ENCODE results near the gene LAMTOR4.

Gene LAMTOR4

DNA sequence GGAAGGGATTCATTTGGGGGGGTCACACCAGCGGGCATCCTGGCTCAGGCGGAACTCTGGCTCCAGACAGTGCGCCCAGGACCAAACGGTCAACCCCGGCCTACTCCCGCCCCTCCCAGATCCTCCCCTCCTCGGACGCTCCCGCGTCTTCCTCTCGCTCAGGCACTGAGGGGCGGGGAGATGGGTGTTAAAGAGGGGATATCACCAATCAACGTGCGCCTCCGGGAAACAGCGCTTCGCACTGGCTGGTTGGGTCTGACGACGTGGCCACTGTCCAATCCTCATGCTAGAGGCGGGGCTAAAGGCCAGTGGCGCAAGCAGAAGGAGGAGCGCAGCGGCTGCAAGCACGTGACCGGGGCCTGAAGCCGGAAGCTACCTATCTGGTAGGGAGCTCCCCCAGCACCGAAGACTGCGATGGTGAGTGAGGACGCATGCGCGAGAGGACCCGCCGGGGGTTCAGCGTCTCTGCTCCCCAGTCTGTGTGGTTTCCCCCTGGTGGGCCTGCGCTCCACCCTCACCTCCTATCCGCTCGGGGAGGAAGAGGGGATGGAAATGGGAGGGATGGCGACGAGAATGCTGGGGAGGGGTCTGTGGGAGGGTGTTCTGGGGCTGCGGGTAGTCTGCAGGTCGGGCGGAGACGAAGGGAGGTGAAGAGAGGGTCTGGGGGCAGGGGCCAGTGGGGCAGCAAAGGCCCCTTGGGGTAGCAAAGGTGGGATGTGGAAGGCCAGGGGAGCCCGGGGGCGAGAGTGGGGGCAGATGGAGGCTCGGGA, at the start of gene LAMTOR4:
Gene LAMTOR4, plus strand, starts transcription at position 360 of the 770 bp plus-strand sequence. Its CDS starts 55 bp downstream, at position 415.
- DNase-seq (ENCODE audit: low read depth, low spot score), result peak; percentile 99

DNA sequence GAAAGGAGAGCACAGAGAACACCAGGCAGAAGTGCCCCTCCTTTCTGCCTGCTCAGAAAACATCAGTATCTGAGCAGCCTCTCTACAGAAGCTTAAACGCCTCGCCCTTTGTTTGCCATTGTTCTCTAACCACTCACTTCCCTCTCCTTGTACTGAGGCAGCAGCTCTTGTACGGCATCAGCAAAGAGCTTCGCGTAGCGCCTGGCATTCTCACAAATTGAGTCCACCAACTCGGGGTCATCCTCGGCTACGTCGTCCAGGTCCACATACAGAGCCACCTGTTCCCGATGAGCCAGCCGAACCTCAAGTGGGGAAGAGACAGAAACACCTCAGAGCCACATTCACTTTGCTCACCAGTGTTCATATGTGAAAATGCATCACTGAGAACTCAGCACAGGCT, 49.3 kb upstream of the LAMTOR4 start:
- no peak for DNase-seq (ENCODE audit: low read depth, low spot score)

DNA sequence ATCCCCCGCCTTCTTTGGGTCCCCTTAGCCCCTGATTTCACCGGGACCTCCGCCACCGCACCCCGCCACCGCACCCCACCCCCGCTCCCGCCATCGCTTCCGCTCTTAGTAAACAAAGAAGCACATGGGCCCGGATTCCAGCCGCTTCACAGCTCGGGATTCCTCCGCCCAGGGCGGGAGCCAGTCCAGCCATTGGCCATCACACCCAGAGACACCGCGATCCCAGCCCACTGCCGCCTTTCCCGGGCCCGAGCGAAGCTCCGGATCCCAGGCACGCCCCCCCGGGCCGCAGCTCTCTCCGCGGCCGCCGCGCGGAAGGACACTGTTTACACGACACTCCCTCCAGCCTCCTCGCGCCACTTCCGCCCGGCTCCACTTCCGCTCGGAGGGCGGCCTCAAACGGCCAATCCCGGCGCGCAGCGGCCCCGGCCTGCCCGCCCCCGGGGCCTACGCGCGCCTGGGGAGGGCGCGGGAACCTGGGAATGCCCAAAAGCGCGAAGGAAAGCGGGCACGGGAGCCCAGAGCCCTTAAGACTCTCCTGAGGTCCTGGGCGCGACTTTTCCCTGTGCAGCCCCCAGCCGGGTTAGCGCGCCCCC, 48.2 kb upstream of the LAMTOR4 start:
- no peak for DNase-seq (ENCODE audit: low read depth, low spot score)

DNA sequence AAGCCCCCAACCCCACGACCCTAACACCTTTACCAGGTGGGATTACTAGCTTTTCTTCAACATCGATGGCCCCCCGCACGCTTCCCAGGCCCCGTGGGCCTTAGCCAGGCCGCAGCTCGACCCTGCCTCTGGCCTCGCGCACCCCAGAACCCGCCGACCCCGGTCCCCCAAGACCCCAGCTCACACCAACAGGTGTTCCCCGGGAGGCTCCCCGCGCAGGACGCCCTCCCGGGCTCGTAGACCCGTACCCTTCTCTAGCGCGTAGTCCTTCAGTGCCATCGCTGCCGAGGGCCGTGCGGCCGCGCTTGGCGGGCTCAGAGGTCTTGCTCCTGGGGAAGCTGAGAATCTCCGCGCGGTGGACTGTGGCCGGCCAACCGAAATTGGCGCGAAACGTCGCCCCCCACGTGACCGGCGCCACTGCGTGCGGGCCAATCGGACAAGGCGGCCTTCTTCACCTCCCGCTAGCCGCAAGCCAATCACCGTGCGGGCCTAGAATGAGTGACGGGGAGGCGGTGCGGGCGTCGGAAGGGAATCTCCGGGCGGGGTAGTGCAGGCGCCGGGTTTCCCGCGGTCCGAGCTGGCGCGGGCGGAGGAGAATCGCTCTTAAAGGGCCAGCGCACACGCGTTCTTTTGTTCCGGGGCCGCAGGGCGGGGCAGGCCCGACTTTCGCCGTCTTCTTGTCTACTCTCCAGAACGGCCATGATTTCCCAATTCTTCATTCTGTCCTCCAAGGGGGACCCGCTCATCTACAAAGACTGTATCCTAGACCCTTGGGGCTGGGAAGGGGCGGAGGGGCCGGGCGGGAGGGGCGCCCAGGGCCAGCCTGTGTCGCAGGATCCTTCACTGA, 47.5 kb upstream of the LAMTOR4 start, which contains the start of the genes AP4M1 and MCM7:
Gene AP4M1, plus strand, starts transcription at position 628 of the 847 bp plus-strand sequence. Its CDS starts 72 bp downstream, at position 700.
Gene MCM7, minus strand, starts transcription at position 382 of the 847 bp plus-strand sequence. Its CDS starts 103 bp downstream, at position 279.
- peak; percentile 84 for DNase-seq (ENCODE audit: low read depth, low spot score)

DNA sequence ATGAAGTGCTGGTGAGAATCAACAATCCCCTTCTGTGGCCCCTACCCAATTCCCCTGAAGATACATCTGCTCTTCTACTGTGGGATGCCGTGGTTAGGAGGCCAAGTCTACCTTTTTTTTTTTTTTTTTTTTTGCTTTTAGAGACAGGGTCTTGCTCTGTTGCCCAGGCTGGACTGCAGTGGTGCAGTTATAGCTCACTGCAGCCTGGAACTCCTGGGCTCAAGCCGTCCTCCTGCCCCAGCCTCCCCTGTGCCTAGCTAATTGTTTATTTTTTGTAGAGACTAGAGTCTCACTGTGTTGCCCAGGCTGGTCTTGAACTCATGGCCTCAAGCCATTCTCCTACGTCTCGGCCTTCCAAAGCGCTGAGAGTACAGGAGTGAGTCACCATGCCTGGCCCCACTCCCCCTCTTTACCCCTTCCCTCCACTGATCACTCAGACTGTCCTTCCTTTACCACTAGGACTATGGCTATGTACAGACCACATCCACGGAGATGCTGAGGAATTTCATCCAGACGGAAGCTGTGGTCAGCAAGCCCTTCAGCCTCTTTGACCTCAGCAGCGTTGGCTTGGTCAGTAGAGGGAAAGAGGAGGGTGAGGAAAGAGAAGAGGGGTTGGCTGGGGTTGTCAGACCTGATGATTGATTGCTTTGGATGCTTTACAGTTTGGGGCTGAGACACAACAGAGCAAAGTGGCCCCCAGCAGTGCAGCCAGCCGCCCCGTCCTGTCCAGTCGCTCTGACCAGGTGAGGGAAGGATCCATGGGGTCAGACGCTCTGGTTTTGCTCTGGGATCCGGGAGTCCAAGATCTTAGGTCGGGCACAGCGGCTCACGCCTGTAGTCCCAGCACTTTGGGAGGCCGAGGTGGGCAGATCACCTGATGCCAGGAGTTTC, 45.5 kb upstream of the LAMTOR4 start:
- no peak for DNase-seq (ENCODE audit: low read depth, low spot score)

DNA sequence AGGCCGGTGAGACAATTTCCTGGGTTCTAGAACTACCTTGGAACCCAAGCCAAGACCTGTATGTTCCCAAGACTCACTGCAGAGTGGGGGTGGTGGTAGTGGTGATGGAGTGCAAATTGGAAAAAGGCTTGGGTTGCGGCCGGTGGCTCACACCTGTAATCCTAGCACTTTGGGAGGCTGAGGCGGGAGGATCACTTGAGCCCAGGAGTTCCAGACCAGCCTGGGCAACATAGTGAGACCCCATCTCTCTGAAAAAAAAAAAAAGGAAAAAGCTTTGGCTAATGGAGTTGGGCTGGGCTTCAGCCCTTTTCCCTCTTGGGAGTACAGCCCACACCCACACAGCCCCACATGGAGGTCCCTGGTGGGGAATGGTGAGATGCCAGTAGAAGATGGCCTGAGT, 43.2 kb upstream of the LAMTOR4 start:
- DNase-seq (ENCODE audit: low read depth, low spot score), result no peak

DNA sequence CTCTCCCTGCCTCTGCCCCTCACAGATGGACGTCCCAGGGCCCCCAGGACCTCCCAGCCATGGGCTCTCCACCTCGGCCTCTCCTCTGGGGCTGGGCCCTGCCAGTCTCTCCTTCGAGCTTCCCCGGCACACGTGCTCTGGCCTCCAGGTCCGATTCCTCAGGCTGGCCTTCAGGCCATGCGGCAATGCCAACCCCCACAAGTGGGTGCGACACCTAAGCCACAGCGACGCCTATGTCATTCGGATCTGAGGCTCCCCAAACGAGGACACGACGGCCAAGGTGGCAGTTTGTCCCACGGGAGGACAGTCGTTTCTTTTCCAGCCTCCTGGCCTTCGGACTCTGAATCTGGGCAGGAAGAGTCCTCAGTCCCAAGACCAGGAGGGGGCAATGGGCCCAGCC, 42.1 kb upstream of the LAMTOR4 start:
- DNase-seq (ENCODE audit: low read depth, low spot score), result no peak

DNA sequence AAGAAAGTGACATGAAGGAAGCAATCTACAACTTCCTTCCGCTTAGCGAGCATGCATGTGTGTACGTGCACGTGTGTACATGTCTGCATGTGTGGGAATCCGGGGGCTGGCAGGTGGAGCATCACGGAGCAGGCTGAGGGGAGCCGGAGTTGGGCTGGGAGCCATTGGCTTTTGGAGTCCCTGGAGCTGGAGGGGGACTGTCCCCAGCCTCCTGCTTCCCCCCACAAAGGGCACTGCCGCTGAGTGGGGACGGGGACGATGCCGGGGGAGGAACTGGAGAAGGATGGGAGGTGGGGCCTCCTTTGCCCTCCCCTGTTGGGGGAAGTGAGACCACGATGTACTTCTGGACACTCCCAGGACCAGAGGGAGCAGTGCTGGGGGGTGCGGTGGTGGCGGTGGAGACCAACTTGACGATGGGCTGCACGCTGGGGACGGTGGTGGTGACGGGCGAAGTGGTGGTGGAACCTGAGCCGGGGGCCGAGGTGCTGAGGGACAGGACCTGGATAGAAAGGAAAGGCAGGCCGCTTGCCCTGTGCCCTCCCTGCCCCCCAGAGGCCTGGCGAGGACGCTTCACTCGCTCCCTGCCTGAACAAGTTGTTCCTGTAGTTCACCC, 41.5 kb upstream of the LAMTOR4 start:
- DNase-seq (ENCODE audit: low read depth, low spot score), result no peak

DNA sequence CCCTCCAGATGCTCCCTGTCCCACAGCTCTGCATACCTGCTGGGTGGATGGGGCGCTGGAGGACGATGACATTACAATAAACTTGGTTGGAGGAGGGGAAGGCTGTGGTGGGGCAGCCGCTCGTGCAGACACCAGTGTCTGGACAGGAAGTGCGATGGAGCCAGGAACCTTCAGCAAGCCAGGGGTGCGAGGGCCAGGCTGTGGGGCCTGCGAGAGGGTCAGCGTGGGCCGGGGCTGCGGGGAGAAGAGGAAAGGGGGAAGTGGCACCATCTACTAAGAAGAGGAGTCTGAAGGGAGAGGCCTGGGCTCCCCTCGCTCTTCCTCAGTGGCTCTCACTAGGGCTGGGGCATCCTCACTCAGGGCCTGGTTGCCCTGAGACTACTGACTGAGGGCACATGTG, 40.8 kb upstream of the LAMTOR4 start:
- no peak for DNase-seq (ENCODE audit: low read depth, low spot score)

DNA sequence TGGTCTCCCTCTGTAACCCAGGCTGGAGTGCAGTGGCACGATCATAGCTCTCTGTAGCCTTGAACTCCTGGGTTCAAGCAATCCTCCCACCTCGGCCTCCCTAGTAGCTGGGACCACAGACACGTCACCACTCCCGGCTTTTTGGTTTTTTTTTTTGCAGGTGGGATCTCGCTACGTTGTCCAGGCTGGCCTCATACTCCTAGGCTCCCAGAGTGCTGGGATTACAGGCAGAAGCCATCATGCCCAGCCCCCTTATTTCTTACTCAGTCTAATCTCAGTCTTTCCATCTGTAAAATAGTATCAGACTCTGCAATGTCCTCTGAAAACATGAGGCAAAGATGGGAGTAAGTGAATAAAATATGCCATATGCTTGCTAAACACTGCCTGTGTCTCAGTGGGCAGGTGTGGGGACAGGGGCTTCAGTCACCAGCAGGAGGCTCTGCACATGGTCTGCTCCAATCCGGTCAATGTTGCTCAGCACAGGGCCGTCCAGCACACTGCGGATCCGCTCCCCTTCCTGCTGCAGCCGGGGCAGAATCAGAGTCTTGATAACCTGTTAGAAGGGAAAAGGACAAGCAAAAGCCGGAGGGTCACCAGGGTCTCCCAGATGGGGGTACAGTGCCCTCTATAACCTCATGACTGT, 39.1 kb upstream of the LAMTOR4 start:
- DNase-seq (ENCODE audit: low read depth, low spot score), result no peak

DNA sequence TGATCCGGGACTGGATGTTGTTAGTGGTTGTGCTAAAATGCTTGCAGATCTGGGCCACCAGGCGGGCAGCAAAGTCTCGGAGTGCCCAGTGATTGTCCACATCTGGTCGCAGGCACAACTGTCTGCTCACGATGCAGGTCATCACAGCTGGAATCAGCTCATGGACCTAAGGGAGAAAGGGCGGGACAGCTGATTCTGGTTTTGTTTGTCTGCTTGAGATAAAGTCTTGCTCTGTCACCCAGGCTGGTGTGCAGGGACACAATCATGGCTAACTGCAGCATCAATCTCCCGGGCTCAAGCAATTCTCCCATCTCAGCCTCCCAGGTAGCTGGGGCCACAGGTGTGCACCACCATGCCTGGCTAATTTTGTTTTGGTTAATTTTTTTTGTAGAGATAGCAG, 37.6 kb upstream of the LAMTOR4 start:
- no peak for DNase-seq (ENCODE audit: low read depth, low spot score)

DNA sequence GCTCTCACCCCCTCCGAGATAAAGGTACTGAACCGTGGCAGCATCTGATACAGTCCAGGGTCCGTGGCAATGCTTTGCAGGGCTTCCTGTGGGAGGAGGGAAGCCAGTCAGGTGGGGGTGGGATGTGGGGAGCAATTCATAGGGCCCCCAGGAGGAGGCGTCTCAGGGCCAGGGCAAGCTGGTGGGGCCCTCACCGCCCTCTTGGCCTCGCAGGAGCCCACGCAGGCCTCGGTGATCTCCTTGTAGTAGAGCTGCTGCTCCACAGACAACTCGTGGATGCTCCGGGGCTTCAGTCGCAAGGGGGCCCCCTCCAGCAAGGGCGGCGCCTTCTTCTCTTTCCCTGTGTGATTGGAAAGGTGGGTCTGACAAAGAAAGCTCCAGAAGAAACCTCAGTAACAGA, 36.8 kb upstream of the LAMTOR4 start:
- no peak for DNase-seq (ENCODE audit: low read depth, low spot score)

DNA sequence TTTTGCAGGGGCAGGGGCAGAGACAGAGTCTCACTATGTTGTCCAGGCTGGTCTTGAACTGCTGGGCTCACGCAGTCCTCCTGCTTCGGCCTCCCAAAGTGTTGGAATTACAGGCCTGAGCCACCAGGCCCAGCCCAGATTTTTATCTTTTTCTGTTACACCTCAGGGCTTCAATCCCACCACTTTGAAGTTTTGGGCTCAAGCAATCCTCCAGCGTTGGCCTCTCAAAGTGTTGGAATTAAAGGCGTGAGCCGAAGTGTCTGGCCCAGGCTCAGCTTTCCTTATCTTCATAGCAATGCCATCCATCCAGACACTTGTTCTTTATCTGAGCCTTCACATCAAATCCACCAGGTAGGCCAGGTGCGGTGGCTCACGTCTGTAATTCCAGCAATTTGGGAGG, 33.7 kb upstream of the LAMTOR4 start:
- DNase-seq (ENCODE audit: low read depth, low spot score), result no peak

DNA sequence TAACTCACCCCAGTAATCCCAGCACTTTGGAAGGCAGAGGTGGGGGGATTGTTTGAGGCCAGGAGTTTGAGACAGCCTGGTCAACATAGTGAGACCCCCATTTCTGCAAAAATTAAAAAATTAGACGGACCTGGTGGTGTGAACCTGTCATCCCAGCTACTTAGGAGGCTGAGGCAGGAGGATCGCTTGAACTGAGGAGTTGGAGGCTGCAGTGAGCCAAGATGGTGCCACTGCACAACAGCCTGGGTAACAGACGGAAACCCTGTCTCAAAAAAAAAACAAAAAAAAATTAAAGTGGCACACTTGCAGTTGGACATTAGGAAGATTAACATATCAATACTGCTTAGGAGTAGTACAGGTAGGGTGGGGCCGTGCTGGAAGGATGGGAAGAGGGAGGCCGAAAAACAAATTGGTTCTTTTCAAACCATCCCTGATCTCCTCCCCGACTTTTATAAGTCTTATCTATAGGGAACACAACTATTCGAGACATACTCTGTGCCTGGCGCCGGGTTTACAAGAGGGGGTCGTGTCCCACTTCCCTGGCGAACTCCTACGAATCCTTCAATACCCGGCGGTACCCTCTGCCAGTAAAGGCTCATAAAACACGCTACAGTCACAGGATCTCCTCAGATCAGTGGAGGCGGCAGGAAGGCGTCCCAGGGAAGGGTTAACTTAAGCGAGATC, 30.2 kb upstream of the LAMTOR4 start:
- no peak for DNase-seq (ENCODE audit: low read depth, low spot score)

DNA sequence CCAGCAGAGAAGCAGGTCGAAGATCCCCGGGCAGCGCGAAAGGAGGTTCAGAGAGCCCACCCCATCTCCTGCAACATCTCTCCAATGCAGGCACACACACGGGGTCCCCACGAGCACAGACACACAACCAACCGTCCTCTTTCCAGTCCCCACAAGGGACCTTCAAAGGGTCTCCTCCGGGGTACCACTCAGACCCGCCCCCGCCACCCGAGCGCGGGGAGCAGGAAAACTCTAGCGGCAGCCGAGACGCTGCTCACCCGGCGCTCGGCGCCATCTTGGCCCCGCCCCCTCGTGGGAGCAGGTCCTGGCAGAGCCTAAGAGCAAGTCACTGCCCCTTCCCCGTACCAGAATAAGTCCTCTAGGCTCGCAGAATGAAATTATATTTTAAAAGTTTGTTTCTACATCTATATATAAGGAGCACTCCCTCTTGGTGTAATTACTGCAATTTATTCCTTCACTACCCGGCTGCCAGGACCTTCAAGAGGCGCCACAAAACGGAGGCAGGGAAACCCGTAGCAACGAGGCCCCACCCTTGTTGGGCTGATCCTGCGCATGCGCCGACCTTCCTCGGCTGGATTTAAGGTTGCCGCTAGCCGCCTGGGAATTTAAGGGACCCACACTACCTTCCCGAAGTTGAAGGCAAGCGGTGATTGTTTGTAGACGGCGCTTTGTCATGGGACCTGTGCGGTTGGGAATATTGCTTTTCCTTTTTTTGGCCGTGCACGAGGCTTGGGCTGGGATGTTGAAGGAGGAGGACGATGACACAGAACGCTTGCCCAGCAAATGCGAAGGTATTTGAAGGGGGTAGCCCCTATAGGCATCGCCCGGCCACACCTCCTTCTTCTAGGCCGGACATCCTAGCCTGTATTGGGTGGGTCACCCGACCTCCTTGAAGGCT, 29.4 kb upstream of the LAMTOR4 start, which contains the start of the genes CNPY4 and TAF6:
Gene CNPY4, plus strand, starts transcription at position 563 of the 898 bp plus-strand sequence. Its CDS starts 111 bp downstream, at position 674.
Gene TAF6, minus strand, starts transcription at position 287 of the 898 bp plus-strand sequence. CDS start 5,149 bp downstream, outside the sequence.
- DNase-seq (ENCODE audit: low read depth, low spot score), result no peak

DNA sequence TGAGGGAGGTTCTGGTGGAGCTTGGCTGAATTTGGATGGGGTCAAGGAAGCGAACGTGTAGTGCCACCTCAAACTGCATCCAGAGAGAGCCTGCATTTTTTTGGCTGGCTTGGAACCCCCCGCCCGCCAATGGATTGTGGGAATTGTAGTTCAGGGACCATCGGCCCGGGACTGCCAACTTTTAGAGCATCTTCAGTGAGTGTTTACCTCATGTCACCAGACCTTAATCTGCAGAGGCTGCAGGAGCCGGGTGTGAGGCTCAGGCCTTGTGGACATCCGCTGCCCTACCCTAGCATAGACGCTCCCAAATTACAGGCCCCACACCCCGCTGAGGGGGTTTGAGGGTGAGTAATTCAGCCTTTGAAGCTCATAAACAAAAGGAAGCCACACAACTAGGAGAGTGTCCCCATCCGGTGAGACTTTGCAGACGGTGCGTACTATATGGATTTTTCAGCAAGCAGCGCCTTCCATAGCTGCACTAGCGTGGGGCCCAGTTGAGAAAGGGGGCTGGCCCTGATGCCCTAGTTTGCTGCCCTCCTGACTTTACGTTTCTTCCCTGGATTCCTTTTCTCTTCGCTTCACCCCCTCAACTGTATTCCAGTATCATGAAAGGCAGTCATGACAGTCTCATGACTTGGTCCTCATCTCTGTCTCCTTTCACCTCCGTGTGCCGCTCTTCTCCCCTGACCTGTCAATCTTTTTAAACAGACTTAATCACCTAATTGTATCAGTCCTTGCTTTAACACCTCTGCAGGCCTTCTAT, 28.6 kb upstream of the LAMTOR4 start:
- DNase-seq (ENCODE audit: low read depth, low spot score), result no peak

DNA sequence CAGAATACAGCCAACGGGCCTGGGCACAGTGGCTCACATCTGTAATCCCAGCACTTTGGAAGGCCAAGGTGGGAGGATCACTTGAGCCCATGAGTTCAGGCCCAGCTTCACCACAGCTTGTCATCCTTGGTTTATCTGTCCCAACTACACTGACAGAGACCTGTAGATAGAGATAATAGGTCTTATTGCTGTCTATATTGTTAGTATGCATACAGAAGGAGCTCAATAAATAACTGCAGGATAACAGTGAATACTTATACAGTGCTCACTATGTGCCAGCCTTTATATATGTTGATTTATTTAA, 28.0 kb upstream of the LAMTOR4 start:
- no peak for DNase-seq (ENCODE audit: low read depth, low spot score)

DNA sequence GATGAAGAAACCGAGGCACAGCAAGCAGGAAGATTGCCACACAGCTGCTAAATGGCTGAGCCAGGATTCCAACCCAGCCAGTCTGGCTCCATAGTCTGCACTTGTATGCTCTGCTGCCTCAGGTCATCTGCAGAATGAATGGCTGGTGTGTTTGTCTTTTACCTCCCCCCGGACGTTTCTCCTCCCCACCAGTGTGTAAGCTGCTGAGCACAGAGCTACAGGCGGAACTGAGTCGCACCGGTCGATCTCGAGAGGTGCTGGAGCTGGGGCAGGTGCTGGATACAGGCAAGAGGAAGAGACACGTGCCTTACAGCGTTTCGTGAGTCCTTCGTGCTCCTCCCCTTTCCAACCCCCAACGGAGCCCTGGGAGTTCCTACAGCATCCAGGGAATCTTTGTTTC, 26.7 kb upstream of the LAMTOR4 start:
- no peak for DNase-seq (ENCODE audit: low read depth, low spot score)
